GM18502 (cell line): ENCODE data around the gene CYP26A1.

Experiments
- ATAC-seq: cut with Tn5 transposase; IDR thresholded peaks from one replicate; pipeline ENCODE4 v1.9.1; 2021; ENCODE audit warnings: mild to moderate bottlenecking; ENCODE audit not compliant: unreplicated experiment, poor library complexity

Gene CYP26A1

DNA sequence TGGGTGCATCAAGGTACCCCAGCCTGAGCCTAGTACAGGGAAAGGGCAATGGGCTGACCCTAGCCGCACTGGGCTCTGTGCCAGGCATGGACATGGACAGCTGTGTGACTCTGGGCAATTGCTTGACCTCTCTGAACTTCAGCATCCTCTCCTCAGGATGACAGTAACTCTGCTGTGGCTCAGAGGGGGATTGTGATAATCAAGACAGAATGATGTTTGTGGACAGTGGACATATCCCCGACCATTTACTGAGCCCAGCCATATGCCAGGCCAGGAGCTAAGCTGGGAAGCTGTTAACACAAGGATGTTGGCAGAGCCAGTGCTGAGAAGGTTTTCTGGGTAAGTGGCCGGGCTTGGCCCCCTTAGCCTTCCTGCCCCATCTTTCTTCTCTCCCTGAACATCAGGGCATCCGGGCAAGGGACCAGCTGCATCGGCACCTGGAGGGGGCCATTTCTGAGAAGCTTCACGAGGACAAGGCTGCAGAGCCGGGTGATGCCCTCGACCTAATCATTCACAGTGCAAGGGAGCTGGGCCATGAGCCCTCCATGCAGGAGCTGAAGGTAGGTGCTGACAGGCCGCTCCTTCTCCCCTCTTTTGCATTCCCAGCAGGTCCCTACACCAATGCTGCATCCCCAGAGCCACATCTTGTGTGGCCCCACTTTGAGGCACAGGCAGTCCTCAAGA is 9.6 kb upstream of the CYP26A1 start:
- no peak for ATAC-seq

DNA sequence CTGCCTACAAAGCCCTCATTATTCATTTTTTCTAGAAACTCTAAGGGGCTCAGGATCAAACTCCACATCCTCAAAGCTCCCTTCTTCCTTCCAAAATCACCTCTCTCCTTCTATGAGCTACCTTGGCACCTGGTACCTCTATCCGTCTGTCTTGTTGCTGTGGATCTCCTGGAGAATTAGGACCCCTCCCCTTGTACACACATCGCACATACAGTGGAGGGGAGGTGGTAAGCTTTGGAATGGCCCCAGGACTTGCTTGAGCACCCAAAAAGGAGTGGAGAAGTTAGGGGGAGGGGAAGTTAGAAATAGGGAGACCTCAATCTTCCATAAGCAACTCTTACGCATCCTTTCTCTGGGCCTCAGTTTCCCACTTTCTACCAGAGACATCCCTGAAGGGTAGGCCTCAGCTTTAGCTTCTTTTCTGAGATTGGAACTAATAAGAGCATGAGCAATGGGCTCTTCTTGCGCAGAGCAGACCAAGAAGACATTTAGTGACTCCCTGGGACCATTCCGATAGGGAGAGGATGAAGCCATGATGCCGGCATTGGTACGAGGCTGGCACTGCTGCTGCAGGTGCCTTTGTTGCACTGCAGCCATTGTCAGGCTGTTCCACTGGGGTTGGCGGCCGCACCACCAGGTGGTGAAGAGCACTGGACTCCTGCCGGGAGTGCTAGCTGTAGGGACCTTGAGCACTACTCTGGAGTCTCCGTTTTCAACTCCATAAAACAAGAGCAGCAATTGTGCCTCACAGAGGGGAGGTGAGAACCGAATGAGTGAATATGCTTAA is 8.6 kb upstream of the CYP26A1 start:
- ATAC-seq = no peak

DNA sequence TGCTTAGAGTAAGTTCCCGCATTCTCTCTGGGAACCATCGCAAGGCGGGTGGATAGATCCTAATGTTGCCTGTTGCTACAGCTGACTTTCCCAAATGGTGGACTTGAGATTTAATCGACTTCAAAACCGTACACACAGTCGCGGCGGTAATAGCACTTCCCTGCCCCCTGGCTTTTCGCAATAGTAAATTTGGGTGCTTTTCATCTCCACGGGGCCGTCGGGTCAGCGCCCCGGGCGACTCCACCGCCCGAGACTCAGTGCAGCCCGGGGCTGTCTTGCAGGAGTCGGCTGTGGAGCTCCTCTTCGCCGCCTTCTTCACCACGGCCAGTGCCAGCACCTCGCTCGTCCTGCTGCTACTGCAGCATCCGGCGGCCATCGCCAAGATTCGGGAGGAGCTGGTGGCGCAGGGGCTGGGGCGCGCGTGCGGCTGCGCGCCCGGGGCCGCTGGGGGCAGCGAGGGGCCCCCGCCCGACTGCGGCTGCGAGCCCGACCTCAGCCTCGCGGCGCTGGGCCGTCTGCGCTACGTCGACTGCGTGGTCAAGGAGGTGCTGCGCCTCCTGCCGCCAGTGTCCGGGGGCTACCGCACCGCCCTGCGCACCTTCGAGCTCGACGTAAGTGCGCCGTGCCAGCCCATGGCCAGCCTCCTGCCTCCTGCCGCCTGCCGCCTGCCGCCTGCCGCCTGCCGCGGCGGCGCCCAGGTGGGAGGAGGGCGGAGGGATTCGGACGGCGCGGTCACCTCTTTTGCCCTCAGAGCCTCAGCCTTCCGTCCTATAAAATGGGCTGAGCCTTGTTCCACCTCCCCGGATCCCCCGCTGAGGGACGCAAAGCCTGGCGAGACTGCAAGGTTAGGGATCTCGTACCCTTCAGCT is 7.8 kb upstream of the CYP26A1 start:
- ATAC-seq = no peak

- no peak for ATAC-seq
Measured at GRCh38 chr10:93066544-93066913, 7.2 kb upstream of the CYP26A1 start.

GRCh38 chr10:93067443-93068365 is 6.0 kb upstream of the CYP26A1 start:
- no peak for ATAC-seq

GRCh38 chr10:93068411-93069244 is 5.1 kb upstream of the CYP26A1 start:
- no peak for ATAC-seq

DNA sequence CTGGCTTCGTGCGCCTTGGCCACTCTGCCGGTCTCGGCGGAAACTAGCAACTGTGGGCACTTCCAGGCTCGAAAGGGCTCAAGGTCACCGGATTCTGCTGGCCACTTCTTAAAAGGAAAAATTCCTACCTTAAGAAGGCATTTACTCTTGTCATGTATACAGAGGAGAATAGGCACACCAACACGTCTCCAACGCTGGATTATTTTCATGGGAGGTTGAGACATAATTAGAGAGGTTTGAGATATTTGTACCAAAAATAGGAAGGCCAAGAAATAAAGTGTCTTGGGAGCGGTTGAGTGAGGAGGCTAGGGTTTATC is 4.5 kb upstream of the CYP26A1 start:
- ATAC-seq = no peak

GRCh38 chr10:93070378-93071176 is 3.1 kb upstream of the CYP26A1 start:
- ATAC-seq = no peak

- no peak for ATAC-seq
Measured at GRCh38 chr10:93071177-93071472, 2.6 kb upstream of the CYP26A1 start.

GRCh38 chr10:93071674-93072224 is 1.9 kb upstream of the CYP26A1 start:
- ATAC-seq = no peak

- ATAC-seq = no peak
Measured at GRCh38 chr10:93072225-93072712, 1.4 kb upstream of the CYP26A1 start.

DNA sequence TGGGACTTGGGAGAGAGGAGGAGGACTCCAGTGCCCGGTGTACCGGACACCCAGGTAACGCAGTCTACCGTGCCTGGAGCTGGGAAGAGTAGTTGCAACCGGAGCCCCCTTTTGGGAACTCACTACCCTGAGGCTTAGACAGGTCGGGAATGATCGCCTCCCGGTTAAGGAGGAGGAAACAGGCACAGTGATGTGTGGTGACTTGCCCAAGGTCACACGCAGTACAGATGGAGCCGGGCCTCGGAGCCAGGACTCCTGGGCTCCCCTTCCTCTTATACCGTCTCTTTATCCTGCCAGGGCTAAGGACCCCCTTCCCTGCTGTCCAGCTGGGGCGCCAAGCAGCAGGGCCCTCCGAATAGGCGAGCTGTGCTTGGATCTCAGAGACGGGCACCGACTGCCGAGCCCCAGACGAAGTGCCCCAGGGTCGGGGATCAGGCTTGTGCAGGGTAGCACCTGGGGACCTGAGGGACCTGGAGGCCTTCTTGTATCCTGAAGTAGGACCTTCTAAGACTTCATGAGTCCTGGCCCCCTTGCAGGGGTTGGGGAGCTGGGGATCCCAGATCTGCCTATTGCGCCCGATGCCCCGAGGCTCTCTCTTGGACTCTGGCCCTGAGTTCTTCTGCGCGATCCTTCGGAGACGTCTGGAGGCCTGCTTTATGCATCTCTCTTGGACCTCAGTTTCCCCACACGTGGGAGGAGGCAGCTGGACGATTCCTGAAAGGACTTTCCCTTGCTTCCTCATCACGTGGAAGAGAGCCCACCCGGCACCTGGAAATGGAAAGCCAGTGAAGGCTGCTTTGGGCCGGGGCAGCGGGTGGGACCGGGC is 767 bp upstream of the CYP26A1 start:
- ATAC-seq = no peak

- no peak for ATAC-seq
Measured at GRCh38 chr10:93074147-93074596, 479 bp downstream of the CYP26A1 start.

DNA sequence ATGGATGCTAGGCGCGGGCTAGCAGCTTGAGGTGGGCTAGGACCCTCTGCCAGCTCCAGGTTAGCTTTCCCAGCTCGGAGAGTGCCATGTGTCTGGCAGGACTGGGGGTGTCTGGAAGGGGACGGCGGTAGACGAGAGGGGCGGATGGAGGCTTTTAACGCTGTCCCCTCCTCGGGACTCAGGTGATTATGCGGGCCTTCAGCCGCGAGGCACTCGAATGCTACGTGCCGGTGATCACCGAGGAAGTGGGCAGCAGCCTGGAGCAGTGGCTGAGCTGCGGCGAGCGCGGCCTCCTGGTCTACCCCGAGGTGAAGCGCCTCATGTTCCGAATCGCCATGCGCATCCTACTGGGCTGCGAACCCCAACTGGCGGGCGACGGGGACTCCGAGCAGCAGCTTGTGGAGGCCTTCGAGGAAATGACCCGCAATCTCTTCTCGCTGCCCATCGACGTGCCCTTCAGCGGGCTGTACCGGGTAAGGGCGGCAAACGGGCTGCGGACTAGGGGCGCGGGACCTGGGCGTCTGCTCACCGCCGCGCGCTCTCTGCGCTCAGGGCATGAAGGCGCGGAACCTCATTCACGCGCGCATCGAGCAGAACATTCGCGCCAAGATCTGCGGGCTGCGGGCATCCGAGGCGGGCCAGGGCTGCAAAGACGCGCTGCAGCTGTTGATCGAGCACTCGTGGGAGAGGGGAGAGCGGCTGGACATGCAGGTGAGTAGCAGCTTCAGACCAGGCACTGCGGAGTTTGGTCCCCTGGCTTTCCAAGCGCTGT is 1.1 kb downstream of the CYP26A1 start:
- no peak for ATAC-seq

DNA sequence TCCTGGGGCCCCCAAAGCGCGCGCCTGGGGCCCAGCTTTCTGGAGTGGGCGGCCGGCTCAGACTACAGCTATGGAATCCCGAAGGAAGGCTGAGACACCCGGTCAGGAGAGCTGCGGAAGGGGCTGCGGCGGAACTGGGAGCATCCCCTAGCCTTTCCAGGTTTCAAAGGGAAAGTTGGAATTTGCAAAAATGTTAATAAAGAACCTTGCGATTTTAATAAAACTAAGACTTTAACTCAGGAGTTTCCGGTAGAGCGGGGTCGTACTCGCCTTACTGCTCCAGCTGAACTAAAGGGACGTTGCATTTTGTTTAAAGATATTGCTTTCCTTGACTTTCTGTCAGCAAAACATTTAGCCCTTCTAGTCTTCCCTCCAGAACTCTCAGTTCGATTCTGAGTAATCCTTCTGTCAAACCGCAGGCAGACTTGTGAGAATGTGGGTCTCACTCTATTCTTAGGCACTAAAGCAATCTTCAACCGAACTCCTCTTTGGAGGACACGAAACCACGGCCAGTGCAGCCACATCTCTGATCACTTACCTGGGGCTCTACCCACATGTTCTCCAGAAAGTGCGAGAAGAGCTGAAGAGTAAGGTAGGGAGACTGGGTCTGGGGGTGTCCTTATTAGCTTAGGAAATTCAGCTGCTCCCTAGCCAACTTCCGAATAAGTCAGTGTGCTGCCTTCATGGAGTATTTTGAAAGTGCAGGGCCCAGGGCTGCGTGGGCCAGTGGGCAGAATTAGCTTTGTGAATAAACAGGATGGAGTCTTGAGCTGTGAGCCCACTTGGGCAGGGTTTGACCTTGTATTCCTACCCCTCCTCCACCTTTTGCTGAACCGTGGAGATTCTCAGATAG is 1.9 kb downstream of the CYP26A1 start:
- no peak for ATAC-seq

- ATAC-seq = no peak
Measured at GRCh38 chr10:93076871-93077270, 3.2 kb downstream of the CYP26A1 start.
